GM21717 (cell line): ENCODE data around the gene WDR93.
A peak's percentile ranks its signal among the peaks of the same experiment; 100 is the strongest.

ENCODE experiments used
- ATAC-seq: cut with Tn5 transposase; IDR thresholded peaks from one replicate; pipeline ENCODE4 v1.9.1; 2021; ENCODE audit warnings: mild to moderate bottlenecking, moderate library complexity; ENCODE audit not compliant: unreplicated experiment

Gene WDR93

DNA sequence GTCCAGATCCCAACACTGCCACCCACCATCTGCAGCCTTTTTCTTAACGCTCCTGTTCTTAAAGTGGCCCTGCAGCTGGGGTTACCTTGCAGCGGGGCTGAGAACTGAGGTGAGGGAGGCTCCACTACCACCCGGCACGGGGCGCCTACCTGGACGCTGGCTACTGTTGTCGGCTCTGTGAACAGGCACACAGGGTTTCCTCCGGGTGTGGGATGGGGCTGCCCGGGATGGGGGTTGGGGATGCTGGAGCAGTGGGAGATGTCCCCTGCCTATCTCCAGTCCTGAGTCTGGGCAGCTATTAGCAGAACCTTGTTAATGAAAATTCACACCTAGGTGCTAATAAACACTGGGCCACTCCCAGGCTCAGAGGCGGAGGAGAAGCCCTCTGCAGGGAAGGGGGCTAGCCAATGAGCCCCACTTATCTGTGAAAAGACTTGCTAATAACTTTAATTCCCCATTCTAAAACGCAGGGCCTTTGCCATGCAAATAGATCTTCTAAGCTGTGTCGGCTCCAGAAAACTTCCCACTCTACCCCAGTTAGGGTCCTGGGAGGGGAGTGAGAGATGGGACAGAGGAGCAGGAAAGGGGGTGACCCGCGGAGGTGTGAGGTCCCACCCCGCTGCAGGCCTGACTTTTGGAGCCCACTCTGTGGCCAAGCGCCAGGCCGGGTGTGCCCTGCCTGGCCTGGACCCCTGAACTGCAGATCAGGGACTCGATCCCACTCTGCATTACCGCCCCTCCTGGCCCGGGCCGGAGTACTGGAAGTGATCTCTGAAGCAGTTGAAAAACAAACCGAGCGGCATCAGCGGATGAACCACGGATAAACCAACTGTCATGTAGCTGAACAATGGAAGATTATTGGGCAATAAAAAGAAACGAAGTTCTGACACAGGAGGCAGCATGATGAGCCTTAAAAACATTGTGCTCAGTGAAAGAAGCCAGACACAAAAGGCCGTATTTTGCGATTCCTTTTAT is 57.4 kb downstream of the WDR93 start:
- no peak for ATAC-seq

DNA sequence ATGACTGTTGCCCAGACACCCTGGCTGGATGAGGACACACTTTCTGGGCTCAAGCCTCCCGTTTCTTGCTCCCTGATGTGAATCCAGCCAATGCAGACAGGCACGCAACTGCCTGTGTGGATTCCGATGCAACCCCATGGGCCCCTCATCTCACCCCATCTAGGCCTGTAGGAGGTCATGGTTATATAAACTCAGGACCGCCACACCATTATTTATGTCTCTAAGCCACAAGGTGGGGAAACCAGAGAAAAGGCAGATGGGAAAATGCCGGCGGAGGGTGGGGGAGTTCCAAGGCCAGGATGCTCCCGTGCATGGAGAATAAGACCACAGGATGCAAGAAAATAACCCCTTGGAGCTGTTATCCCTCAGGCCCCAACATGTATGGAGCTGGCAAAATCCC is 58.4 kb downstream of the WDR93 start:
- no peak for ATAC-seq

DNA sequence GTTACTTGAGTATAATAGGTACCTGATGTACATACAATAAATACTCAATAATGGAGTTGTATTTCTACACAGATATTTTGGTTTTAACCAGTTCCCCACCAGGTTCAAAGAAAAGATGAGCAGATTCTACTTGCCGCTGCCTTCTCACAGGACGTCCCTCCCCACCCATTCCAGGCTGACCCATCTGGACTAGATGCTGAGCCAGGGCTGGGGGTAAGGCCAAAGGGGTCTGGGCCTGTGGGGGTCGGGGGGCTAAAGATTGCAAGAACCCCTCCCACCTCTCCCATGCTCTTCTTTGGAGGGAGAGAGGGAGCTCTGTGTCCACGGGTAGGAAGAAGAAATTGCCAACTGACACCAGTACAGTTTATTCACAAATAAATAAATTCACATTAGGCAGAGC is 58.9 kb downstream of the WDR93 start:
- ATAC-seq = no peak

DNA sequence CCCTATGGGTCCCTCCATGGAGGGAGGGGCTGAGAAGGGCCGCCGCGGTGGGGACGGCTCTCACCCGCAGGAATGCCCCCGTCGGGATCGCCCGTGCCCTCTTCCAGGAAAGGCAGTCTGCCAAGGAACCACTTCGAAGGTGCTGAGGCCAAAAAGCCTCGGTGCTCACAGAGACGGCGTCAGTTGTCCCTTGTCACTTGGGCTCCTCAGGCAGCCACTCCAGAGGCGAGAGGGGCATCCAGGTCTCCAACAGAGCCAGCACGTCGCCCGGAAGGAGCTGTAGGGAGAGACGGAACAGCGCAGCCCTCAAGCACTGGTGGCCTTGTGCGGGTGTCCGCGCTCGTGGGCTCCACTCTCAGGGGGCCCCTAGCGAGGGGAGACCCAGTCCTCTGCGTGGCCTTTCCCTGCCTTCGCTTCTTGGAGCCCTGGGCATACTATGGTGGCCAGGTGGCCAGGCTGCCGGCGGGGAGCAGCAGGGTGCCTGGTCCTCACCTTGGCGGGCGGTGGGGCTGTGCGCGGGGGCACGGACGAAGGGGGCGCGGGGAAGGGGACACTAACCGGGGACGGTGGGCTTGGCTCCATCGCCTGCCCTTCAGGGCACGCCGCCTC is 59.4 kb downstream of the WDR93 start:
- ATAC-seq = no peak

DNA sequence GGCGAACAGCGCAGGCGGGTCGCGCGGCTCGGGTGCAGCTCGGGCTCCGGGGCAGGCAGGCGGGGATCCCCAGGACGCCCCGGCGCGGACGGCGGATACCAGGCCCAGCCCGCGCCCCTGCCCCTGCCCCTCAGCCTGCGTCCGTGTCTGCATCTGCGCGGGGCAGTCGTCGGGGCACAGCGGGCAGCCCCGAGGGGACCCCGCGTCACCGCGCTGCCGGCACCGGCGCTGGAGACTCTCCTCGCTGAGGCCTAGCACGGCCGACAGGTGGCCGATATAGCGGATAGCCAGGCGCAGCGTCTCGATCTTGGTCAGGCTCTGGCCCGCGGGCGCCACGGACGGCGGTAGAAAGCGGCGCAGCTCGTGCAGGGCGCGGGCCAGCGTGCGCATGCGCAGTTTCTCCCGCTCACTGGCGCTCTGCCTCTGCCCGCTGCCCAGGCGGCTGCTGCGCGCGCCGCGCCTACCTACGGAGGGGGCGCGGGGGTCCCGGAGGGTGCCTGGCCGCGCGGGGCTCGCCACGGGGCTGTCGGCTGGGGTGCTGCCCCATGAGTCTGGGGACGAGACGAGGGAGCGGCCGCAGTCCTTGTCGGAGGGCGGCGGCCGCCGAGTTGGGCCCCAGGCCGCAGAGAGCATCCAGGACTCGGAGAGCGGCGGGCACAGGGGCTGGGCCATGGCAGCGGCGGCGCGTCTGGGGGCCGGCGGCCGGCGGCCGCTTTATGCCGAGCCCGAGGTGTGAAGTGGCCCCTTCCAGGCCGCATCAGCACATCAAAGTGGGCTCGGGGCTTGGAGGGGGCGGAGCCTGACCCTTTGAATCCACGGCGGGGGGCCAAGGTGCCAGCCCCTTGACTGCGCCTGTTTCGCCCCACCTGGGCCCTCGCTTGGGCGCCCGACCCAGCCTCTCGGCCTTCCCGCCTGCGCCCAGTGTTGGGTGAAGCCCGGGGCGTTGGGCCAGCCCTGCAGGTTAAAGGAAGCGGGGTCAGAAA is 60.2 kb downstream of the WDR93 start, which contains the start of gene MESP1:
Gene MESP1 (minus strand): TSS at position 690 of the 983 bp plus-strand sequence. CDS start 18 bp downstream, at position 672.
- peak; percentile 81 for ATAC-seq

DNA sequence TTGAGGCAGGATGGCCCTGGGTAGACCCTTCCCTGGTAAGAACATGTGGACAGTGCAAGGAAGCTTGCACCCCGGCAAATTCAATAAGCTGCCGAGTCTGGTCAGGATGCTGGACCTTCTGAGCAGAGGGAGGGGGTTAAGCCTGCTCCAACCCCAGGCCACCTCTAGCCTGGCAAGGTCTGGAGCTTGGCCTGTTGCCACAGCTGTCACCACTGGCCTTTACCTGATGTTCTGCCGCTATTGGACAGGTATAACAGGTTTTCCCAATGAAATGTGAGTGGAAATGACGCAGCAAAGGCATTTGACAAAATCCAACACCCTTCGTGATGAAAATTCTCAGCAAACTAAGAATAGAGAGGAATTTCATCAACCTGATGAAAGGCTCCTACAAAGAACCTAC is 61.1 kb downstream of the WDR93 start:
- ATAC-seq = no peak

DNA sequence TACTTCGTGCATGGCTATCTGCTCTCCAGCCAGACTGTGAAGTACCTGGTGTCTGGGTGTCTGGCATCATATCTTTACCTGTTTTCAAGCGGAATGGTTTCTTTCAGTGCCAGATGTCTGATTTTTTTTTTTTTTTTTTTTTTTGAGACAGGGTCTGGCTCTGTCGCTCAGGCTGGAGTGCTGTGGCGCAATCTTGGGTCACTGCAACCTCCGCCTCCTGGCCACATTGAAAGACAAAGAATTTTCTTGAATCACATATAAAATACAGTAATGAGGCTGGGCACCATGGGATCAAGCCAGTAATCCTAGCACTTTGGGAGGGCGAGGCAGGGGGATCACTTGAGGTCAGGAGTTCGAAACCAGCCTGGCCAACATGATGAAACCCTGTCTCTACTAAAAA is 63.2 kb downstream of the WDR93 start:
- no peak for ATAC-seq

DNA sequence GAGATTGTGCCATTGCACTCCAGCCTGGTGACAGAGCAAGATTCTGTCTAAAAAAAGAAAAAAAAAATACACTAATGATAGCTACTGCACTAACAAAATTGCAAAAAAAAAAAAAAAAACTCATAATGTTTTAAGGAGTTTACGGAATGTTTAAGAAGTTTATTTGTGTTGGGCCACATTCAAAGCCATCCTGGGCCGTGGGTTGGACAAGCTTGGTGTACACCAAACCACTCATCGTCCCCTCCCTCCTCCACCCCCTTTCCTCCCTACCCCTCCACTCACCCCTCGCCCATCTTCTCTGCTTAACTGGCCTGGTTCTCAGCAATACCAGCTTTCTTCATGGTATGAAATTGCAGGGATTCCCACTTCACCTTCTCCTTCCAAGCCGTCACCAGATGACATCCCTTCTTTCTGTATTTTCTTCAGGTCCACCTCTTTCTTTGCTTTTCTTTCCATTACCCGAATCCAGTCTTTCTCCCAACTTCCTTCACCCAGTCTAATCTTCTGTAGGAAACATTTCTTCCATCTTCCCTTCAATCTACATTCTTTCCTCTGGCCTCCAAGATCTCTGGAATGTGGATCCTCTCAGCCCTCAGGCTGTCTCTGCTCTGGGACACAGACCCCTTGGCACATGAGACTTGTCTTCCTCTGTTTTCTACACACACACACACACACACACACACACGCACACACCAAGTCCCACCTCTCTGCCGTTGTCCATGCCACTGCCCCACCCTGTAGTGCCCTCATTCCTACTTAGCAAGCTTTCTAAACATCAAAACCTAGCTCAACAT is 63.9 kb downstream of the WDR93 start:
- no peak for ATAC-seq

DNA sequence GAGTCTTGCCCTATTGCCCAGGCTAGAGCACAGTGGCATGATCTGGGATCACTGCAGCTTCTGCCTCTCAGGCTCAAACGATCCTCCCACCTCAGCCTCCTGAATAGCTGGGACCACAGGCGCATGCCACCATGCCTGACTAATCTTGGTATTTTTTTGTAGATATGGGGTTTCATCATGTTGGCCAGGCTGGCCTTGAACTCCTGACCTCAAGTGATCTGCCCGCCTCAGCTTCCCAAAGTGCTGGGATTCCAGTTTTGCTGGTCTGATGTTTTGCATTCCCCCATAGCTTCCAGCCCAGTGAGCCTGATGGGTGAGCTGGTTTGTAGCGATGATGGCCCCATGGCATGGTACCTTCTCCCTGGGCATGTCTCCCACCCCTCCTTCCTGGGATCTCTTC is 65.1 kb downstream of the WDR93 start:
- ATAC-seq = no peak

DNA sequence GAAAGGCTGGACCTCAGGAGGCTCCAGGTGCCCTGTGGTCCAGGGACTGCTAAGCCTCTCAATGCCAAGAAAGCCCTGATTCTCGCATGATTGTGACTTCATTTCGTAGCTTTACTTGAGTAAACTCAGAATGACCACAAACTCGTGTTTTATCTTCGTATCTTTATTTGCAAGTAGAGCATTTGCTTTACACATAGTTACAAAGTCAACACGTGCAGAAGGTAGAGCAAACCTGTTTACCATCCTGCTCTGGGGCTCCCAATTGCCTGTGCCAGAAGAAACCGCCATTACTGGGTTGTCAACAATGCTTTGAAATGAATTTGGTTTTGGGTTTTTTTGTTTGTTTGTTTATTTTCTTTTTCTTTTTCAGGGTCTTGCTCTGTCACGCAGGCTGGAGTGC is 66.3 kb downstream of the WDR93 start:
- no peak for ATAC-seq

DNA sequence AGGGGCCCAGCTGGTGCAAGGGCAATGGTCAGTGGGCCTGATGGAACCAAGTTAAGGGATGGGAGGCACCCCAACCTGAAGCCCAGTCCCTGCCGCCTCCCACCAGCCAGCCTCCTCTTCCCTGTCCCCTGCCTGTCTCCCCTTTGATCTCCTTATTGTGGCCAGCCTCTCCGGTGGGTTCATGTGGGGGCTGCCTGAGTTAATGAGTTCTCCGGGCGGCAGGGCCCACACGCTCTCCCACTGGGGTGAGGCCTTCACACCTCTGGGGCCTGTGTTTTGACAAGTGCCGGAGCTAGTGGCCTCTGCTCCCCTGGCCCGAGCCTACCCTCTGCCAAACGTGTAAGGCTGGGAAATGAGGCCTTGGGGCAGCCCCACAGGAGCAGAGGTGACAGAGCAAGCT is 67.7 kb downstream of the WDR93 start:
- ATAC-seq = no peak

DNA sequence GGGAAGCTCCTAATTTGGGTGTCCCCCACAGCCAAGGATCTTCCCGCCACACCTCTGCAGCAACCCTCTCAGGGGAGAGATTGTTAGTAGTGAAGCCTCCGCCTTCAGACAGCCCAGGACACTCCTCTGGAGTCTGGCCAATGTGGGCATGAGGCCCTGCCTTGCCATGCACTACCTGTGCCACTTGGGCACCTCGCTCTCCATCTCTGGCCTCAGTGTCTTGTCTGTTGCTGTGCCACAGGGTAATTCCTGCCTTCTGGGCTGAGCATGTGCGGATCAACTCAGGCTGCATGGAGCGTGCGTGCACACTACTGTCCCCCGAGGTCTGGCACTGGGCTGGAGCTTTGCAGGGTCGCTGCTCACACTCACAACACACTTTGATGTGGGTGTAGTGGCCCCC is 68.4 kb downstream of the WDR93 start:
- no peak for ATAC-seq

DNA sequence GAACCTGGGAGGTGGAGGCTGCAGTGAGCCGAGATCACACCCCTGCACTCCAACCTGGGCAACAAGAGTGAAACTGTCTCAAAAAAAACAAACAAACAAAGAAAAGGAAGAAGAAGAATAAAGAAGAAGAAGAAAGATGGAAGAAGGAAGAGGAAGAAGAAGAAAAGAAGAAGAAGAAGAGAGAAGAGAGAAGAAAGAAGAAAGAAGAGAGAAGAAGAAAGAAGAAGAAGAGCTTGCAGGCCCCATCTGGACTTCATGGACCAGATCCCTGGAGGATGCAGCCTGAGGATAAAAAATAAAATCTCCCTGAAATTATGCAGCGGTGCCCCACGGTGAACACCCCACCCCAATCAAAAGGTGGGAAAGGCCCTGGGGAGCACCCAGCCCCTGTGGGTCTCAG is 69.2 kb downstream of the WDR93 start:
- ATAC-seq = no peak

DNA sequence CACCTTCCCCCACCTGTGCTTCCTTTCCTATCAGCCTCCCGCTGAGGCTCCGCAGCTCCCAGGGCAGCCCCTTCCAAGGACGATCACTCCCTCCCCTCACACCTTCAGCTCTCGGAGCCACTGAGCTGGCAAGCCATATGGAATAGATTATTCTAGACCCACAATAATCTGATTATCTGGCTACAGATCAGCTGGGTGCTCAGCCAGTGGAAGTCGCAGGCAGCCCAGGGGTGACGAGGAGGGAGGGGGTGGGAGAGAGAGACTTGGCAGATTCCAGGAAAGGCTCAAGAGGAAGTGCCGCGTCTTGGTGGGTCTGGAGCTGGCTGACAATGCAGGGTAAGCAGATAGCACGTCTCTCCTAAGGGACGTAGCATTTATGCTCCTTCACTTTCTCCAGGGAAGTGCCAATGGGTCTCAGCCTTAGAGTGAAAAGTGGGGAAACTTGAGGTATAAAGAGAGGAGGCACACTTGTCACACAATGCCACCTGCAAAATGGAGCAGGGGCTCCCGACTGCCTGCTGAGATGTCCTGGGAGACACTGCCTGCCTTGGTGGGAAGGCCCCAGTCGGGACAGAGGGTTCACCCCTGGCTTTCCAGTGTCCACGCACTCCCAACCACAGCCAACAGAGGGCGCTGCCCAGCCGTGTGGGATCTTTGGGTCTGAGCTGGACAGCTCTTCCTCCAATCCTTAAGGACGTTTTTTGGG is 69.8 kb downstream of the WDR93 start:
- ATAC-seq = no peak

DNA sequence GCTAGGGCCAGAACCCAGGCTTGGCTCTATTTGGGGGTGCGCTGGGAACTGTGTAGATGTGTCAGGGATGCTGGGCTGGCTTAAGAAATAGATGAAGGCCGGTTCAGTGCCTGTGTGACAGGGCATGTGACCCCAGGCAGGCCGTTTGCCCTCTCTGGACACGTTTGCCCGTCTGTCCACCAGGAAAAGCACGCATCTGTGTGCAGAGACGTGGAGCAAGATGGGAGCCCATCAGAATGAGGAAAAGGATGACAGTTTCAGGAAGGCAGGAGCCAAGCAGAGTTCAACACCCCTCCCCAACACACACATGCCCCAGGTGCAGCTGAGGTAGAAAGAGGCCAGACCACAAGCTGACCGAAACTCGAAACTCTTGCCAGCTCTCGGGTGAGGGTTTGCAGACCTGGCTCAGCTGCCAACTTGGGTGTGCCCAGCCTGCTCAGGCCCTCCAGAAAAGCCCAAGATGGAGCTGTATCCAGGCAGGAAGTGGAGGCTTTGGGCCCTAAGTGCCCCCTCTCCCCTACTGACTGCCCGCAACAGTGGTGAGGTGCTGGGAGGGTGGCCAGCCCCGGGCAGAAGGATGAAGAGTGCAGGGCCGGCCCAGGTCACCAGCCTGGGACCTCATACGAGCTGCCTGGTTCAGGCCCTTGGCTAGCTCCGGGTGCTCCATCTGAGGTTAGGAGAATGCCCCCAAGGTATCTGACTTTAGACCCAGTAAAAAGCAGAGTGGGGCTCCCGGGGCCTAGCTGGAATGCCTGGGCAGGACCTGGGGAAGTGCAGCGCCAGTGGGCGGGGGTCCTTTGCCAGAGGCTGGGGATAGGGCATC is 70.6 kb downstream of the WDR93 start:
- no peak for ATAC-seq

DNA sequence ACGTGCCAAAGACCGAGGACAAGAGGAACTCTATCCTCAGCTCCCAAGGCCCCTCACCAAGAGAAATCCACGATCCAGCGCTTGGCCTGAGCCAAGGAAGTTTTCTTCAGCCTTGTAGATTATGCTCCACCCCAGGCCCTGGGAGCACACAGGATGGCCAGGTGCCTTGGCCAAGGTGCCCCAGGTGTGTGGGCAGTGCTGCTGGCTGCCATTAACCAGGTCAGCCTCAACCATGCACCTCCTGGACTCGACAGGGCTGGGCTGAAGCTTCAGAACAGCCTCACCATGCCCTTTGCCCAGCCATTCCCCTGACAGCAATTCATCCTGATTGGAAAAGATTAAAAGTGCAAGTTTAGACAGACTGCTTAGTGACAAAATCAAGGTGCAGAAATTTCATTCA is 71.3 kb downstream of the WDR93 start:
- no peak for ATAC-seq

DNA sequence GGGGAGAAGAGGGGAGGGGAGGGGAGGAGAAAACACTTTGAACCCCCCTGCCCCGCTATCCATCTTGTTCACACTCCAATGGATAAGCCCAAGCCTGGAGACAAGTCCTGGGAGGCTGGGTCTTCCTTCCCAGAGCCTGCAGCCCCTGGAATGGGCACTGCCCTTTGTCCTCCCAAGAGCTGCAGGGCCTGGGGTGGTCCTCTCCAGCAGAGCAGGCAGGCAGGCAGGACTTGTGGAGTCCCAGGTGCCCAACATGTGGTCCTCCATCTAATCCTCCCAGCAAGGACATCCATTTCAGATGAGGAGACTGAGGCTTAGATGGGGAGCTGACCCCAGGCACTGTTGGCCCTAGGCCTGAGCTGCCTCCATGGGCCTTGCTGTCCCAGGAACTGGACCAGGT is 75.1 kb downstream of the WDR93 start:
- no peak for ATAC-seq

DNA sequence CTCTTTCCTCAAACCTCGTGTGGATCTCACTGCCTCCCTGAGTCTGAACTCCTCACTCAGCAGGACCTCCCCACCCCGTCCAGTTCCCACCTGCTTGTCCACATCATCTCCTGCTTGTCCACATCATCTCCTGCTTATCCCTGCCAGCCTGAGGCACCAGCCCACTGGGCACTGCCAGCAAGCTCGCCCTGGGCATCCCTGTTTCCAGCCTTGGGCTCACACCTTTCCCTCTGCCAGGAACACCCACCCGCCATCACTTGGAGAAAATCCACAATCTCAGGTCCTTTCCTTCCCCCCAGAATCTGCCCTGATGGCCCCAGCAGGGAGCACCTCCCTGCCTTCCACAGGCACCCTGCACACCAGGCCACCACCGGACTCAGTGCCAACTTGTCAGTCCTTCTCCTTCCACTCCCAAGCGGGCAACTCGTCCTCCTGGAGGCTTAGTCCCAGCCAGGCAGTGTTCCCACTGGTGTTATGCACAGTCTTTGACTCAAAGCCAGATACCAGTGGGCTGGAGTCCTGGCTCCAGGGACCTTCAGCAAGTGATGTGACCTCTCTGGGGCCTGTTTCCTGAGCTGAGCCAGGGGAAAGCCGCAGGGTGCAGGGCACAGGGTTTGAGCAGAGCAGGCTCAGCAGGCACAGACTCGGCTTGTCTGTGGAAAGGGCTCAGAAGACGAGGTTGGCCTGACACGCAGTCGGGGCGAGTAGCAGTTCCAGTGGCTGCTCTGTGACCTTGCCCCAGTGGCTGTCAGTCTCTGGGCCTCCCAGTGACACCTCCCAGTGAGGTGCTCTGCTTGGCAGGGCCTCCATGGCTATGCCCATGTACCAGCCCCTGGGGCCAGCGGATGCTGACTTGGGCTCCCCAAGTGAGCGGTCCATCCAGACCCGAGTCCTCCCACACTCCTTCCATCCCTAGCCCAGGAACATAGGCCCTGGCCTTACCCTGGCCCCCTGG is 76.0 kb downstream of the WDR93 start:
- no peak for ATAC-seq
